ENCODE data around the gene CHERP.

- no peak for TF ChIP-seq CTCF (IDR thresholded peaks at IDR 0.05)
- TF ChIP-seq EP300 (IDR thresholded peaks at IDR 0.05), result no peak
Observed at GRCh38 chr19:16575282-16575681, 33.0 kb upstream of the CHERP start.
